Measurements from ENCODE around the gene POLR1H.

DNA sequence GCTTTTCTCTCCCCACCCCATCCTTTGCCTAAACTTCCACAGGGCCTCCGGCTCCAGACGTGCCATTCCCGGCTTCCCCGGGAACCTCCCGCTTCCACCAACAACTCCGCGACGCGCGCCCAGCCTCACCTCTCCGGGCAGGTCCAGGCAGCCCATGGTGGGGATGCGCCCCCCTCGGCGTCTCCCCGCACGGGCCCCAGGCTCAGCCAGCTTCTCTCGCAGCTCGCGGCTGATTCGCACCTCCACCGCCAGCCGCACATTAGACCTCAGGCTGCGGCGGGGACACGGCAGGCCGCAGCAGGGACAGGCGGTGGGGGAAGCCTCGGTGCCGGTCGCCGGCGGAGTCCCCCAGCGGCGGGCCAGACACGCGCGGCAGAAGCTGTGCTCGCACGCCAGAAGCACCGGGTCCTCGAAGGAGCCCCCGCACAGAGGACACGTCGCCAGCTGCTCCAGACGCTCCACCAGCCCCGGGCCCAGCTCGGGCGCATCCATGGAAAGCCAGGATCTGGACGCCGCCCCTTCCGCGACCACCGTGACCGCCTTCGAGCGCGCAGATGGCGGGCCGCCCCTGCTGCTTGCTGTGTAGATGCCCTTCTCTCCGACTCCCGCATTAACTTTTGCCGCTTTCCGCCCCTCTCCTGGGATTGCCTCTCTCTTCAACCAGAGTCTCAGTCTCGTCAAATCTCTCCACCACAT is 14.2 kb downstream of the POLR1H start, which contains the start of gene RNF39:
- TF ChIP-seq, protein P1, sequence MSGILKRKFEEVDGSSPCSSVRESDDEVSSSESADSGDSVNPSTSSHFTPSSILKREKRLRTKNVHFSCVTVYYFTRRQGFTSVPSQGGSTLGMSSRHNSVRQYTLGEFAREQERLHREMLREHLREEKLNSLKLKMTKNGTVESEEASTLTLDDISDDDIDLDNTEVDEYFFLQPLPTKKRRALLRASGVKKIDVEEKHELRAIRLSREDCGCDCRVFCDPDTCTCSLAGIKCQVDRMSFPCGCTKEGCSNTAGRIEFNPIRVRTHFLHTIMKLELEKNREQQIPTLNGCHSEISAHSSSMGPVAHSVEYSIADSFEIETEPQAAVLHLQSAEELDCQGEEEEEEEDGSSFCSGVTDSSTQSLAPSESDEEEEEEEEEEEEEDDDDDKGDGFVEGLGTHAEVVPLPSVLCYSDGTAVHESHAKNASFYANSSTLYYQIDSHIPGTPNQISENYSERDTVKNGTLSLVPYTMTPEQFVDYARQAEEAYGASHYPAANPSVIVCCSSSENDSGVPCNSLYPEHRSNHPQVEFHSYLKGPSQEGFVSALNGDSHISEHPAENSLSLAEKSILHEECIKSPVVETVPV (CRISPR knock-in tag; IDR thresholded peaks at IDR 0.05) = no peak
- no peak for TF ChIP-seq CSDC2 (CRISPR knock-in tag; IDR thresholded peaks at IDR 0.05)

All from SK-N-SH treated with all-trans-retinoic acid at 6 μM for 48 hours (cell line).